ENCODE measurements around the gene BRSK2.

BRSK2 gene

GRCh38 chr11:1438967-1439330, 49.2 kb downstream of the BRSK2 start:
- DNase-seq: no peak

GRCh38 chr11:1439341-1439740, 49.6 kb downstream of the BRSK2 start:
- DNase-seq: no peak

- DNase-seq: no peak
These were observed 50.3 kb downstream of the BRSK2 start for GRCh38 chr11:1440066-1440465.

GRCh38 chr11:1440496-1440895, 50.8 kb downstream of the BRSK2 start:
- no peak for DNase-seq

GRCh38 chr11:1442163-1442562, 52.4 kb downstream of the BRSK2 start:
- DNase-seq: no peak

- DNase-seq: no peak
These were observed 53.2 kb downstream of the BRSK2 start for GRCh38 chr11:1442807-1443366.

- DNase-seq: no peak
These were observed 54.0 kb downstream of the BRSK2 start for GRCh38 chr11:1443737-1444136.

- no peak for DNase-seq
These were observed 54.6 kb downstream of the BRSK2 start for GRCh38 chr11:1444321-1444720.

GRCh38 chr11:1444823-1445422, 55.2 kb downstream of the BRSK2 start:
- no peak for DNase-seq

- DNase-seq: no peak
These were observed 56.2 kb downstream of the BRSK2 start for GRCh38 chr11:1445741-1446445.

GRCh38 chr11:1446623-1447022, 56.9 kb downstream of the BRSK2 start:
- DNase-seq: no peak

GRCh38 chr11:1447845-1448825, 58.4 kb downstream of the BRSK2 start:
- no peak for DNase-seq

GRCh38 chr11:1448882-1449281, 59.1 kb downstream of the BRSK2 start:
- no peak for DNase-seq

GRCh38 chr11:1449490-1450243, 59.9 kb downstream of the BRSK2 start:
- no peak for DNase-seq

GRCh38 chr11:1450344-1450875, 60.7 kb downstream of the BRSK2 start:
- no peak for DNase-seq

GRCh38 chr11:1450949-1451710, 61.4 kb downstream of the BRSK2 start:
- DNase-seq: no peak

- DNase-seq: no peak
These were observed 62.2 kb downstream of the BRSK2 start for GRCh38 chr11:1451781-1452470.

GRCh38 chr11:1452744-1453143, 63.0 kb downstream of the BRSK2 start:
- no peak for DNase-seq

GRCh38 chr11:1453611-1454034, 63.9 kb downstream of the BRSK2 start:
- DNase-seq: no peak

- DNase-seq: no peak
These were observed 64.8 kb downstream of the BRSK2 start for GRCh38 chr11:1454576-1454975.
